CD4-positive, alpha-beta T cell treated with Interleukin-10 for 1 hour (primary cell): ENCODE measurements around the gene TREH.
"Not testable (repeated sequence)": the region's sequence is repeated elsewhere in the genome, so short reads cannot be mapped to it uniquely, and the experiment has no call there.

Source experiments
- DNase-seq: peaks from one replicate; pipeline ENCODE4 v3.0.0-alpha.2; 2020

The TREH gene, protein sequence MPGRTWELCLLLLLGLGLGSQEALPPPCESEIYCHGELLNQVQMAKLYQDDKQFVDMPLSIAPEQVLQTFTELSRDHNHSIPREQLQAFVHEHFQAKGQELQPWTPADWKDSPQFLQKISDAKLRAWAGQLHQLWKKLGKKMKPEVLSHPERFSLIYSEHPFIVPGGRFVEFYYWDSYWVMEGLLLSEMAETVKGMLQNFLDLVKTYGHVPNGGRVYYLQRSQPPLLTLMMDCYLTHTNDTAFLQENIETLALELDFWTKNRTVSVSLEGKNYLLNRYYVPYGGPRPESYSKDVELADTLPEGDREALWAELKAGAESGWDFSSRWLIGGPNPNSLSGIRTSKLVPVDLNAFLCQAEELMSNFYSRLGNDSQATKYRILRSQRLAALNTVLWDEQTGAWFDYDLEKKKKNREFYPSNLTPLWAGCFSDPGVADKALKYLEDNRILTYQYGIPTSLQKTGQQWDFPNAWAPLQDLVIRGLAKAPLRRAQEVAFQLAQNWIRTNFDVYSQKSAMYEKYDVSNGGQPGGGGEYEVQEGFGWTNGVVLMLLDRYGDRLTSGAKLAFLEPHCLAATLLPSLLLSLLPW

DNA sequence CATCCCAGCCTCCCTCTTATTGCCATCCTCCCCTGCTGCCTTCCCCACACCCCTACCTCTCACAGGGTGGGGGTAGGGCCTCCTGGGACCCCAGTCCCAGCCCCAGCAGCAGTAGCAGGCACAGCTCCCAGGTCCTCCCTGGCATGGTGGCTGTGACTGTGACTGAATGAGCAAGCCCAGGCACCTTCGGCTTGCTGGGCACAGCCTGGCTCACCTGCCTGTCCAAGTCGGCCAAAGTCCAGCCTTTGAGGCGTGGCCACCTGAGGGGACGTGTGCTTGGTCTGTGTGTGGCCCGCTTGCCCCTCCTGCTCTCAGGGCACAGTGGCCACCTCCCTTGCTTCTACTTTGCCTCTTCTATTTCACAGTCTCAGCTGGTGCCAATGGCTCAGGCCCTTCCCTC is at the start of gene TREH:
Gene TREH (minus strand): TSS at position 168 of the 400 bp plus-strand sequence. CDS start 23 bp downstream, at position 145.
- DNase-seq, result no peak

DNA sequence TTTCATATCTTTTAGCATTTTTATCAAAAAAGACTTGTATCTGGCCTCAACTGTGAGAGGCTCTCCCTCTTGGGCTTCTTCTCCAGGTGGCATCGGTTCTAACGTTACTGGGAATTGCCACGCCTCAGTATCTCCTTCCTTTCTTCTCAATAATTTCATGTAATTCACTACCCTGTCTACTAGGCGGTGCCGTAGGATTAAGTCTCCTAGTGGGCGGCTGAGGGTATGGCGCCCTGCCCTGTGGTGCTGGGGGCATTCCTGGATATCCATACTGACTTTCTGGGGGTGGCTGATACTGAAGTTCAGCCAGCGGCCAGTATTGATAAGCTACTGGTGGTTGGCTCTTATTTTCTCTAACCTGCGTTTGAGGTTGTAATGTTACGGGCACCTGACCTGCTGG is 48.7 kb upstream of the TREH start:
- DNase-seq, result not testable (repeated sequence)

DNA sequence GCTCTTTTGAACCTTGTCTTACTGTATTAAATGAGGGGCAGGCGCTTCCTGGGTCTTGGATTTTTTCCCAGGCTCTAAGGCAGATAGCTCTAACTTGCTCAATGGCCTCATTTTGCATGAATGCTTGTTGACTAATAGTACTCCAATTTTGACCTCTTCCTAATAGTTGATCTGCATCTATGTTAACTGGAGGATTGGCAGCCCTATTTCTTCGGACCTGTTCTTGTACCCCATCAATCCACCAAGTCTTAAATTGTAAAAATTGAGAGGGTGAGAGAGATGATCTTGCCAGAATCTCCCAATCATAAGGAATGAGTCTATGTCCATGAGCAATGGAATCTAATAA is 48.2 kb upstream of the TREH start:
- DNase-seq, result not testable (repeated sequence)

DNA sequence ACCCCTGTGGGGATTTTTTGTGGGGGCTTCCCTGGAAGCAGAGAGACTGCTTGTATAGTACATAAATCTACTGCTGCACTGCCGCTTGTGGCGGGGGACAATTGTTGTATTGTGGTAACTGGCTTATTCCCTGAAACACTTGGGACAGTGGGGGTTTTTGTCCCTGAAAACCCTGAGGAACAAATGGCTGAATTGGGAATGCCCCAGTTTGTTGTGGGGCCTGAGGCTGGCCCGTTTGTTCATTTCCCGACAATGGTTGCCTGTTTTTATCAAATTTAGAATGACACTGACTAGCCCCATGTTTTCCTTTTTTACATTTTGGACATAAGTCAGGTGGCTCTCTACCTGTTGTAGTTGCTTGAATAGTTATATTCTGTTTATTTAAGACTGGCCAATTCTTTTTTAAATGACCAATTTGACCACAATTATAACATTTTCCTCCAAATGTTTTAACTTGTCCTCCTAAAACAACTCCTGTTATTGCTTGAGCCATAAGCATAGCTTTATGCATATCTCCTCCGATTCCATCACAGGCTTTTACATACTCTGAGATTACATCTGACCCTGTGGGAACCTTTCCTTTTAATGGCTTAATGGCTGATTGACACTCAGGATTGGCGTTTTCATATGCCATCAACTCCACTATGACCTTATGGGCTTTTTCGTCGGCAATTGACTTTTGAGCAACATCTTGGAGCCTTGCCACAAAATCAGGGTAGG is 47.7 kb upstream of the TREH start:
- not testable (repeated sequence) for DNase-seq

DNA sequence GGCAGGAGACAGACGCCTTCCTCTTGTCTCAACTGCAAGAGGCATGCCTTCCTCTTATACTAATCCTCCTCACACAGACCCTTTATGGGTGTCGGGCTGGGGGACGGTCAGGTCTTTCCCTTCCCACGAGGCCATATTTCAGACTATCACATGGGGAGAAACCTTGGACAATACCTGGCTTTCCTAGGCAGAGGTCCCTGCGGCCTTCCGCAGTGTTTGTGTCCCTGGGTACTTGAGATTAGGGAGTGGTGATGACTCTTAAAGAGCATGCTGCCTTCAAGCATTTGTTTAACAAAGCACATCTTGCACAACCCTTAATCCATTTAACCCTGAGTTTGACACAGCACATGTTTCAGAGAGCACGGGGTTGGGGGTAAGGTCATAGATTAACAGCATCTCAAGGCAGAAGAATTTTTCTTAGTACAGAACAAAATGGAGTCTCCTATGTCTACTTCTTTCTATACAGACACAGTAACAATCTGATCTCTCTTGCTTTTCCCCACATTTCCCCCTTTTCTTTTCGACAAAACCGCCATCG is 42.1 kb upstream of the TREH start:
- not testable (repeated sequence) for DNase-seq

DNA sequence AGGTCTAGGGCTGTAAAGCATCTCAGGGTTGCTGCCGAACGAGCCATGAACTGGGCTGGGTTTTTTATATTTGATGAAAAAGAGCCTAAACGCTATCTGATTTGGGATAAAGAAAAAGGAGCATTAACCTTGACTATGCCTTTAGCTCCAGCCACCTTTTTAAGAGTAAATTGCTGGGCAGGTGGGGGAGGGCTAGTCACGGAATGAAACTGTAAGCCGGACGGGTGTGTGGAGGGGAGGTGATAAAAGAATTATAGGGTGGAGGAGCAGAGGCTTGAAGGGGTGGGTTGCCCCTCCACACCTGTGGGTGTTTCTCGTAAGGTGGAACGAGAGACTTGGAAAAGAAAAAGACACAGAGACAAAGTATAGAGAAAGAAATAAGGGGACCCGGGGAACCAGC is 41.3 kb upstream of the TREH start:
- DNase-seq, result not testable (repeated sequence)

DNA sequence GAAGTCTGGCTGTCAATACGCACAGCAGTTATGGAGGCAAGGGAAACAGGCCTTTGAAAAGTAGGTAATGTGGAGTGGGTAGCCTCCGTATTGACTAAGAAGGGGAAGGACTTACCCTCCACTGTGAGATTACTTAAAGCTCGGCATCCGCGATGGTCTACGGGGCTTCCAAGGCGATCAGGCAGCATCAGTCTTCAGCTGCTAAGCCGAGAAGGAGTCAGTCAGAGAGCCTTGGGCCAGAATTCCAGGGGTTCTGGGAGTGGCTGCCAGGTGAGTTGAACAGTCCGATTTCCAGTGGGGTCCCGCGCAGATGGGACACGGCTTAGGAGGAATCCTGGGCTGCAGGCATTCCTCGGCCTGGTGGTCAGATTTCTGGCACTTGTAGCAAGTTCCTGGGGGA is 40.6 kb upstream of the TREH start:
- not testable (repeated sequence) for DNase-seq

DNA sequence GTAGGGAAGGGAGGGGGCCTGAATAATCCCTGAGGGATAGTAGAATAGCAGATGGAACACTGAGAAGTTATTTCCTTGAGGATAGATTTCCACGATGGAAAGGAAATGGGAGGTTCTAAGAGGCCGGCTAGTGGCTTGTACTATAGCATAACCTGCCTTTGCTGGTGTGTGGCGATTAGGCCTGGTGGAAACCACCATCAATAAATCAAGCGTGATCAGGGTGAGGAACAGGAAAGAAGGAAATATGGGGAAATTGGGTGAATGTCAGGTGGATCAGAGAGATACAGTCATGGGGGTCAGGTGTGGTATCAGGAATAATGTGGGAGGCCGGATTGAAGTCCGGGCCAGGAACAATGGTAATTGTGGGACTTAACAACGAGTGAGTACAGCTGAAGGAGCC is 39.1 kb upstream of the TREH start:
- not testable (repeated sequence) for DNase-seq

DNA sequence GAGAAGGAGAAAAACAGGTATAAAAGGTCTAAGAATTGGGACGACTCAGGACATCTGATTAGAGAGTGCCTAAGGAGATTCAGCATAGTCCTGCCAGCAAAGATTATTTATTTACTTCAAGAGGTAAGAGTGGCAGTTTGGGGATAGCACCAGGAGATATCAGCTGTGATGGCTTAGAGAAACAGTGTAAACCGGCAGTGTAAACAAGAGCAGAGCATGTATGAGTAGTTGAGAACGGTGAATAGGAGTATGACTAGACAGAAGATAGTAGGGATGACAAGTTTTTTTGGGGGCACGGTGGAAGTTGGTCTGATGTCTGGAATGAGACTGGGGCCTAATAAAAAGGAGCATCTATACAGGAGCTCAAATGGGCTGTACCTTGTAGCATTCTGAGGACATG is 38.3 kb upstream of the TREH start:
- DNase-seq, result not testable (repeated sequence)

DNA sequence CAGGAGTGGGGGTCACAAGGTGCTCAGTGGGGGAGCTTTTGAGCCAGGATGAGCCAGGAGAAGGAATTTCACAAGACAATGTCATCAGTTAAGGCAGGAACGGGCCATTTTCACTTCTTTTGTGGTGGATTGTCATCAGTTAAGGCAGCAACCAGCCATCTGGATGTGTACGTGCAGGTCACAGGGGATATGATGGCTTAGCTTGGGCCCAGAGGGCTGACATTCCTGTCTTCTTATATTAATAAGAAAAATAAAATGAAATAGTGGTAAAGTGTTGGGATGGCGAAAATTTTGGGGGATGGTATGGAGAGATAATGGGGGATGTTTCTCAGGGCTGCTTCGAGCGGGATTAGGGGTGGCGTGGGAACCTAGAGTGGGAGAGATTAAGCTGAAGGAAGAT is 37.8 kb upstream of the TREH start:
- not testable (repeated sequence) for DNase-seq

DNA sequence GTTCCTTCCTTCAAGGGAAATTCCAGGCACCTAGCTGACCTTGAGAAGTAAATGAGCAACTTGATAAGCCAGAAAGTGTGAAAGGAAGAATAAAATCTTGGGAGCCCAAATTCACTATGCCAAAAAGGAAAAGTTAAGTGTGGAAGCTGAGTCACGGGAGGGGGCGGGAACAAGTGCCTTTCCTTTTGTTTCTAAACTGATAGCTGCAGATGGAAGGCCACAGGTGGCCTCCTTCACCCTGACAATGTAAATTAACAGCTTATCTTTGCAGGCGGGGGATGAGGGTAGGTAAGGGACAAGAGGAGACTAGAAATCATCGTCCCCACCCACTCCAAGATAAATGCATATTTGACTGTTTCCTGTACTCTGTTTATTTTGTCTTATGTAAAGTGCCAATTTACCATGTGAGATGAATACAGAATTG is 36.4 kb upstream of the TREH start:
- DNase-seq, result no peak

DNA sequence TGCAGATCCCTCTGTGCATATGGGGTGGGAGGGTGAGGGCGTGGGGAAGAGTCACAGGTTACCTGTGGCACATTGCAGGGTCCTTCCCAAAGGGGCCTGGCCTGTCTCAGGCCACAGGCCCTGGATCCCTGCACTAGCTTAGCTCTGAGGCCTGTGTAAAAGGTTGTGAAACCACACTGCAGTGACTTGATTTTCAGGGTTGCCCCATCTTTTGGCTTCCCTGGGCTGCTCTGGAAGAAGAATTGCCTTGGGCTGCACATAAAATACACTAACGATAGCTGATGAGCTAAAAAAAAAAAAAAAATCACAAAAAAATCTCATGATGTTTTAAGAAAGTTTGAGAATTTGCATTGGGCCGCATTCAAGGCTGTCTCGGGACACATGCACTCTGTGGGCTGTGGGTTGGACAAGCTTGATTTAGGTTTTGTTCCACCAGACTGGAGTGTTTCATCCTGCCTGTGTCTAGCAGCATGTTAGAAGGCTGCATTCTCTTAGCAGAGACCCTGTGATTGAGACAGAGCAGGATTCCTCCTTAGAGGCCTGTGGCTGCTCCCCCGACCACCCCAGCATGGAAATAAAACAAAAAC is 35.9 kb upstream of the TREH start:
- DNase-seq, result no peak

DNA sequence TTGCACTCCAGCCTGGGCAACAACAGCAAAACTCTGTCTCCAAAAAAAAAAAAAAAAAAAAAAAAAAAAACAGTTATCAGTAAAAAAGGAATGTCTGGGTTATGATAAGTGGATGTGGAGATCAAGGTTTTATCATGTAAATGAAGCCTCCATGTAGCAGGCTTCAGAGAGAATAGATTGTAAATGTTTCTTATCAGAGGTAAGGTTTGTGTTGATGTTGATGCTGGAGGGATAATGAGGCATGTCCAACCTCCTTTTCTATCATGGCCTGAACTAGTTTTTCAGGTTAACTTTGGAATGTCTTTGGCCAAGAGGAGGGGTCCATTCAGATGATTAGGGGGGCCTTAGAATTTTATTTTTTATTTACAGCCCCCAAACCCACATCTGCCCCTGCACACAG is 35.4 kb upstream of the TREH start:
- no peak for DNase-seq

DNA sequence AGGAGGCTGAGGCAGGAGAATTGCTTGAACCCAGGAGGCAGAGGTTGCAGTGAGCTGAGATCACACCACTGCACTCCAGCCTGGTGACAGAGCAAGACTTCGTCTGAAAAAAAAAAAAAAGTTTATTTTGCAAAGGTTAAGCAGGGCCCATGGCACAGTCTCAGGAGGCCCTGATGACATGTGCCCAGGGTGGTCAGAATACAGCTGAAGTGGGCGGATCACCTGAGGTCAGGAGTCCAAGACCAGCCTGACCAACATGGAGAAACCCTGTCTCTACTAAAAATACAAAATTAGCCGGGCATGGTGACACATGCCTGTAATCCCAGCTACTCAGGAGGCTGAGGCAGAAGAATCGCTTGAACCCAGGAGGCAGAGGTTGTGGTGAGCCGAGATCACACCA is 35.0 kb upstream of the TREH start:
- not testable (repeated sequence) for DNase-seq

DNA sequence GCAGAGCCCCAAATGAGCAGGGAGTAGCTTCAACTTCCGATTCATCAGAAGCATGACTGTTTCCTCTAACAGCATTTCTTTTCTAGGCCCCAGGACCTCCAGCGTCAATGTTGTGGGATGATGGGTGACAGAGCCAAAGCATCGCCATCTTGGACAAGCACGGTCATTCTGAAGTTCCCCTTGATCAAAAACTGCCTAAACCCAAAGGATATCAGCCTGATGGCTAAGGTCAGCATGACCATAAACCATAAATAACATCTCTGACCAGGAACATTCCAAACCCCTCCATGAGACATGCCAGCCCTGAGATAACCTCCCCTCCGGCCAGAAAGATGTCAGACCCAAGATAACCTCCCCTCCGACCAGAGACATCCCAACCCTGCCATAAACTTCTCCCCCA is 28.8 kb upstream of the TREH start:
- DNase-seq, result no peak

DNA sequence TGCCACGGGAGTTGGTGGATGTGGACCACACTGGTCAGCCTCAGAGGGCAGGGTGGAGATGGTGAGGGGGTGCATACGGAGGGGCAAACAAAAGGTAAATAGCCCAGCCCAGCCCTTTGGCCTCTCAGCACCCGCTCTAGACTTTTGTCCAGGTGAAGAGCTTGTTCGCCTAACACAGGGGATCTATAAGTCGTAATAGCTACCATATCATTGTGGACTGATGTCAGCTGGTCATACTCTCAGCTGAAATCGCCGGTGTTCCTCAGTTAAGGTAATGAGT is 27.0 kb upstream of the TREH start:
- no peak for DNase-seq

DNA sequence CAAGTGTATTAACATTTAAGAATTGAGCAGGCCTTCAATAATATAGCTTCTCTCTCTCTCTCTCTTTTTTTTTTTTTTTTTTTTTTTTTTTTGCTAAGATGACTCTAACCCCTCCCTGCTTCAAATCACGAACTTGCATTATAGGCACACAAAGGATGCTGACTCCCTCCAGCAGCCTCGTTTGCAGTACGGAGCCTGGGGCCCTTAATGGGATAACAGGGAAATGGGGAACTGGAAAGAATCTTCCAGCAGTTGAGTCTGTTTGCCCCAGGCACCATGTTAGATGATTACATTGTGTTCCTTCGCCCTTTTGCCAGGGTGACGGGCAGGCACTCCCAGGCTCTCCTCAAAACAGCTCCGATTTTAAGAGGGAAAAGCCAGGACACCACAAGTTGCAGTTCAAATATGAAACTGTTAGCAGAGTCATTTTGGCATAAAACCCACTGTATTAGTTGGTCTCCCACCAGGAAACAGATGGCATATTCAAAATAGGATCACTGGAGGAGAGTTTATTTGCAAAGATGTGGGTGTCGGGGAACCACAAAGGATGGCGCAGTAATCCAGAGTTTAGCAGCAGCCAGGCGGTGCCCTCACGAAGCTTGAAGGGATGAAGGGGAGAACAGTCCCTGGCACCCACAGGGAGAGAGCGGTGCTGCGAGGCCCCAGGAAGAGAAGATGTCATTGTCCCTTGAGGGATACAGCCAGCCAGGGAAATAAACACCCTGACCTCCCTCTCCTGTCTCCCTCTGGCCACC is 26.5 kb upstream of the TREH start:
- no peak for DNase-seq

DNA sequence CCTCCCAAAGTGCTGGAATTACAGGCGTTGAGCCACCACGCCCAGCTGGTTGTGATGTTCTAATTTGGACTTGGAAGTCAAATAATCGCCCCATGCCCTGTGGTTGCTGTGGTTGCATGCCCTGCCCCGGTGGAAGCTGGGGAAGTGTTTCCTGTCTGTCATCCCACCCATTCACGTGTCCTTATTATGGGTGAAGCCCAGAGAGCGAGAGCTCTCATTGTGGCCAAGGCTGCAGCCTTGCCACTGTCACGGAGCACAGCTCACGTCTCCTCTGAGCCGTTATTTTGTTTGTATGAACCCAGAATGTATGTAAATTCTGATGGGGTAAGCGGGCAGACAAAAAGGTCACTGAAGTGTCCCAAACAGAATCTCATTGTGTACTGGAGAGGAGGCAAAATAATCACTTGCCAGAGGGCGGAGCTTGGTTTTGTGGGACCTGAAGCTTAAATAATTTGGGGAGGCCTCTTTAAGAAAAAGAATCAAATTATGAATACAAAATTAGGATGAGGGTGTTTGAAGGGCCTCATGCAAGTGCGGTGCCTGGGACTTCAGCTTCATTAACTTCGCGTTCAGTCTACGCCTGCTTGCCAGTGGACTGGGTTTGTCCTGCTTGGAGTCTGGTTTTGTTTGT is 25.8 kb upstream of the TREH start:
- DNase-seq, result peak; percentile 67

DNA sequence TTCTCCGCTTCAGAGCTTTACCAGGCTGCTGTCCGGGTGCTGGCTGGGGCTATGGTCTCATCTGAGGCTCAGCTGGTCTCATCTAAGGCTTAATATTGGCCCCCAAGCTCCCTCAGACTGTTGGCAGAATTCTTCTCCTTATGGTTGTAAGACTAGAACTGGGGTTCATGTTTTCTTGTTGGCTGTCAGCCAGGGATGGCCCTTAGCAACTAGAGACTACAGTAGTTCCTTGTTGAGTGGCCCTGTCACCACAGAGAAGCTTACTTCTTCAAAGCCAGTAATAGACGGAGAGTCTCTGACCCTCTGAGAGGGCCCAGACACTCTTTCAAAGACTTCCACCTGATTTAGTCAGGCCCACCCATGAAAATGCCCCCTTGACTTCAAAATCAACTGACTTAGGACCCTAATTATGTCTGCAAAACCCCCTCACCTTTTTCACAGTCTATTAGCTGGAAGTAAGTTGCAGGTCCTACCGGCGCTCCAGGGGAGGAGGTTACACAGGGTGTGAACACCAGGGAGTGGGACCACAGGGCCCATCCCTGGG is 24.2 kb upstream of the TREH start:
- no peak for DNase-seq

DNA sequence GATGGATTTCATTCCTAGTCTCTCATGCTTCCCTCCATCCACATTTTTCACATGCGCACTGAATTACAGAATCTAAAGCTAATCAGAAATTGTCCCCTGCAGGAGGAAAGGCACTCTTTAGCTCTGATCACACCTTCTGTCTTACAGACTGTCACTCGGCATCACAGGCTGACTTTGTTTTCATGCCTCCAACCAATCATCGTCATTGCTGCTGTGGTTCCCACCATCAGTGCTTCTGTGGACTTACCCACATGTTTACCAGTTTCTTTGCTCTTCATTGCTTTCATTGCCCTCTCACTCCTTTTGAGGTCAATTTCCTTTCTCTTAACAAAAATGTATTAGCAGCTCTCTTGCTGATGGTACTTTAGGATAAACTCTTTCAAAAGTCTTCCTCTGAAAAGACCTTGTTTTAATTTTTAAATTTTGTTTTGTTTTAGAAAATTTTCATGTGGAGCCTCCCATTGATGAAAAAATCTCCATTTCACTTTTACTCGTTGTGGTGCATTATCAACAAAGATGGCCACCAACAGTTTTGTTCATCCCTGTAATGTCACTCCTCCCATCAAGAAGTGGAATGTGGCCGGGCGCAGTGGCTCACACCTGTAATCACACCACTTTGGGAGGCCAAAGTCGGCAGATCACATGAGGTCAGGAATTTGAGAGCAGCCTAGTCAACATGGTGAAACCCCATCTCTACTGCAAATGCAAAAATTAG is 20.2 kb upstream of the TREH start:
- peak; percentile 84 for DNase-seq

DNA sequence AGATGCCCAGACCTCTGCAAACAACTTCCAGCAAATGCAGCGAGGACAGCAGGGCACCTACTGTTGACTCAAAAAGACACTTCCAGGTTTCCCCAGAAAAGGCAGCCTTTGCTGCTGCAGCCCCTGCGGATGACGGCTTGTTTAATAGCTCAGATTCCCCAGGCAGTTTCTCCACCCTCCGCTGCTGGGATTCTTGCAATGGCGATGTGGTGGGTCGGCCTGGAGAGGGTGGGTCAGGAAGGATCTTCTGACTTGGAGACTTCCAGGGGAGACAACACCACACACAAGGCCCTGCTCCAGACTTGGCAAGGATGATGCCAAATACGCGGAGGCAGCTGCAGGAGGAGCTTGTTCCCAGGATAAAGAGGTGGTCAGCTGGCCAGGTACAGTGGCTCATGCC is 17.9 kb upstream of the TREH start:
- DNase-seq, result no peak
